Measurements from ENCODE around the gene FYB1. TPM values are rescaled to one million over a fixed set of nuclear protein-coding genes. Genes with fewer than 3 reads are reported as not detected.

Gene FYB1, protein sequence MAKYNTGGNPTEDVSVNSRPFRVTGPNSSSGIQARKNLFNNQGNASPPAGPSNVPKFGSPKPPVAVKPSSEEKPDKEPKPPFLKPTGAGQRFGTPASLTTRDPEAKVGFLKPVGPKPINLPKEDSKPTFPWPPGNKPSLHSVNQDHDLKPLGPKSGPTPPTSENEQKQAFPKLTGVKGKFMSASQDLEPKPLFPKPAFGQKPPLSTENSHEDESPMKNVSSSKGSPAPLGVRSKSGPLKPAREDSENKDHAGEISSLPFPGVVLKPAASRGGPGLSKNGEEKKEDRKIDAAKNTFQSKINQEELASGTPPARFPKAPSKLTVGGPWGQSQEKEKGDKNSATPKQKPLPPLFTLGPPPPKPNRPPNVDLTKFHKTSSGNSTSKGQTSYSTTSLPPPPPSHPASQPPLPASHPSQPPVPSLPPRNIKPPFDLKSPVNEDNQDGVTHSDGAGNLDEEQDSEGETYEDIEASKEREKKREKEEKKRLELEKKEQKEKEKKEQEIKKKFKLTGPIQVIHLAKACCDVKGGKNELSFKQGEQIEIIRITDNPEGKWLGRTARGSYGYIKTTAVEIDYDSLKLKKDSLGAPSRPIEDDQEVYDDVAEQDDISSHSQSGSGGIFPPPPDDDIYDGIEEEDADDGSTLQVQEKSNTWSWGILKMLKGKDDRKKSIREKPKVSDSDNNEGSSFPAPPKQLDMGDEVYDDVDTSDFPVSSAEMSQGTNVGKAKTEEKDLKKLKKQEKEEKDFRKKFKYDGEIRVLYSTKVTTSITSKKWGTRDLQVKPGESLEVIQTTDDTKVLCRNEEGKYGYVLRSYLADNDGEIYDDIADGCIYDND
- not detected for total RNA-seq
- polyA plus RNA-seq (2013, experiment 1 of 2): not detected
- polyA plus RNA-seq (2013, experiment 2 of 2): not detected
- long read RNA-seq, experiment 1: 0 reads
- long read RNA-seq, experiment 2: 0 reads
- long read RNA-seq, experiment 3: 0 reads
- long read RNA-seq, experiment 4: 0 reads

GRCh38 chr5:39219437-39219836, at the start of gene FYB1:
FYB1 (minus strand) TSS chr5:39219563; CDS start chr5:39202960, 16,603 bp downstream.
- H3K4me3 Mint-ChIP-seq: no peak within 1 kb of the TSS
- no peak within 1 kb of the TSS for H3K4me3 ChIP-seq (ENCODE audit: low read length)
- H3K27me3 Mint-ChIP-seq (ENCODE audit: insufficient read depth): peaks cover 3% of the 10 kb centered on the region
- H3K27me3 ChIP-seq (ENCODE audit: control insufficient read depth, insufficient read depth, low read length, poor library complexity, severe bottlenecking): no peaks in the 10 kb centered on the region
- no peaks in the 10 kb centered on the region for H3K36me3 Mint-ChIP-seq (ENCODE audit: low read depth)
- H3K36me3 ChIP-seq (ENCODE audit: control insufficient read depth, insufficient read depth, low read length): no peaks in the 10 kb centered on the region
- no peaks in the 10 kb centered on the region for H3K9me3 ChIP-seq (ENCODE audit: control insufficient read depth, low read length)
- 97 to 100% methylated on average over 3 to 4 of the region's 4 CpGs for WGBS, 2 experiments (ENCODE audit: insufficient coverage in 1 of 2, insufficient read length in 1 of 2)
- H3K4me1 ChIP-seq (ENCODE audit: control insufficient read depth, insufficient read depth, low read length): peaks cover 3% of the 10 kb centered on the region
- no peak within 1 kb of the TSS for H3K9ac ChIP-seq (ENCODE audit: extremely low read depth, low read length, poor library complexity, severe bottlenecking)
- DNase-seq: no peak
- no peak within 1 kb of the TSS for H3K27ac Mint-ChIP-seq
- H3K4me1 Mint-ChIP-seq: peaks cover 16% of the 10 kb centered on the region
- H3K9me3 Mint-ChIP-seq: no peaks in the 10 kb centered on the region
- TF ChIP-seq CTCF (conservative IDR thresholded peaks at IDR 0.05): no peak
- no peak within 1 kb of the TSS for H3K27ac ChIP-seq (ENCODE audit: low read depth, low read length)

- Mint-ChIP-seq H3K9me3 (no peaks in the 10 kb centered on the region), H3K4me1 (no peaks in the 10 kb centered on the region), H3K27me3 (ENCODE audit: insufficient read depth) (no peaks in the 10 kb centered on the region), H3K27ac (no peak overlapping the region), H3K36me3 (ENCODE audit: low read depth) (no peaks in the 10 kb centered on the region), H3K4me3 (no peak overlapping the region)
- no peak overlapping the region for H3K4me3 ChIP-seq (ENCODE audit: low read length)
- no peak overlapping the region for H3K9ac ChIP-seq (ENCODE audit: extremely low read depth, low read length, poor library complexity, severe bottlenecking)
- H3K27ac ChIP-seq (ENCODE audit: low read depth, low read length): no peak overlapping the region
- no peaks in the 10 kb centered on the region for H3K36me3 ChIP-seq (ENCODE audit: control insufficient read depth, insufficient read depth, low read length)
- H3K4me1 ChIP-seq (ENCODE audit: control insufficient read depth, insufficient read depth, low read length): no peaks in the 10 kb centered on the region
- DNase-seq: no peak
- no peaks in the 10 kb centered on the region for H3K27me3 ChIP-seq (ENCODE audit: control insufficient read depth, insufficient read depth, low read length, poor library complexity, severe bottlenecking)
- WGBS, 2 experiments (ENCODE audit: insufficient coverage in 1 of 2, insufficient read length in 1 of 2): 80 to 85% methylated on average over 1 to 2 of the region's 2 CpGs
- H3K9me3 ChIP-seq (ENCODE audit: control insufficient read depth, low read length): no peaks in the 10 kb centered on the region
- no peak for TF ChIP-seq CTCF (conservative IDR thresholded peaks at IDR 0.05)
Observed at GRCh38 chr5:39267186-39267585, 47.8 kb upstream of the FYB1 start.

DNA sequence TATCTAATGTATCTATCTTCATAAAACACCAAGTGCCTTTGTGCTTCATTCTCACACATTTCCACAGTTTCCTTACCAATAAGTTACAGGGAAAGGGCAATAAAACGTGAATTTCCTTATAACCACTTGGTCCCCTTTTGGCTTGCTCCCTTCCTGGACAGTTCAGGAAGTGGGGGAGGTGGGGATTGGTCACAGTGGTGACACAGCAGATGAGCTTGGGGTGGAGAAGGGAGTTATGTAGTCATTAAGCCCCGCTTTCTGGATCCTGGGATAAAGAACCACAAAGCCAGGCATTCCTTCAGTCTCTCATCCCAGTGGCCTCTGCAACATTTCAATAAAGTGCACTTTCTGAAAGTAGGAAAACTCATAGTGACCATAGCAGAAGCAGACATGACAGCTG, 47.1 kb upstream of the FYB1 start:
- Histone ChIP-seq H3K27me3 (ENCODE audit: control insufficient read depth, insufficient read depth, low read length, poor library complexity, severe bottlenecking) (no peaks in the 10 kb centered on the region), H3K4me1 (ENCODE audit: control insufficient read depth, insufficient read depth, low read length) (no peaks in the 10 kb centered on the region), H3K9ac (ENCODE audit: extremely low read depth, low read length, poor library complexity, severe bottlenecking) (no peak overlapping the region), H3K36me3 (ENCODE audit: control insufficient read depth, insufficient read depth, low read length) (no peaks in the 10 kb centered on the region), H3K27ac (ENCODE audit: low read depth, low read length) (no peak overlapping the region), H3K9me3 (ENCODE audit: control insufficient read depth, low read length) (no peaks in the 10 kb centered on the region), H3K4me3 (ENCODE audit: low read length) (no peak overlapping the region)
- no peak for TF ChIP-seq CTCF (conservative IDR thresholded peaks at IDR 0.05)
- no peaks in the 10 kb centered on the region for H3K4me1 Mint-ChIP-seq
- no peaks in the 10 kb centered on the region for H3K9me3 Mint-ChIP-seq
- H3K4me3 Mint-ChIP-seq: no peak overlapping the region
- H3K27me3 Mint-ChIP-seq (ENCODE audit: insufficient read depth): no peaks in the 10 kb centered on the region
- 0% methylated on average over 1 of the region's 2 CpGs for WGBS, 2 experiments (ENCODE audit: insufficient coverage in 1 of 2, insufficient read length in 1 of 2)
- no peak overlapping the region for H3K27ac Mint-ChIP-seq
- H3K36me3 Mint-ChIP-seq (ENCODE audit: low read depth): no peaks in the 10 kb centered on the region
- DNase-seq: no peak
